ENCODE measurements around the gene NCKAP1.

Gene NCKAP1

GRCh38 chr2:182866095-182866460 lies 172.2 kb downstream of the NCKAP1 start:
- DNase-seq, result peak; percentile 45 to 46

GRCh38 chr2:182864949-182865570 lies 173.2 kb downstream of the NCKAP1 start:
- peak in 1 of 2 experiments; percentile 2 for DNase-seq

GRCh38 chr2:182863642-182864041 lies 174.6 kb downstream of the NCKAP1 start:
- DNase-seq, result no peak

GRCh38 chr2:182862091-182862490 lies 176.2 kb downstream of the NCKAP1 start:
- no peak for DNase-seq

- no peak for DNase-seq
These were observed 177.4 kb downstream of the NCKAP1 start for GRCh38 chr2:182860858-182861257.

Measured in NCI-H524 (cell line).